BJ (cell line): ENCODE measurements around the gene ATXN3L. TPM values are rescaled to one million over a fixed set of nuclear protein-coding genes. Genes with fewer than 3 reads are reported as not detected.

ENCODE experiments used
- CTCF ChIA-PET: fragments of 350-600 bp; formaldehyde crosslinking; extraction: SDS; loops from one replicate; lab custom pipeline; 2021; ENCODE audit warnings: antibody characterized with exemption, inconsistent platforms; lab: Yijun Ruan, JAX
- POLR2A ChIA-PET: fragments of 300-600 bp; sonication (Branson Sonifier 250); formaldehyde crosslinking; extraction: SDS; loops from one replicate; lab custom pipeline; 2021; ENCODE audit warnings: antibody characterized with exemption; lab: Charles Lee
- DNase-seq: peaks from one replicate; pipeline ENCODE4 v3.0.0-alpha.2; 2011; ENCODE audit warnings: low read depth
- H3K27me3 ChIP-seq: 2 replicates; pipeline ENCODE4 v1.6.0; 2011; ENCODE audit warnings: low read length; ENCODE audit not compliant: control insufficient read depth, insufficient read depth
- H3K36me3 ChIP-seq: 2 replicates; pipeline ENCODE4 v1.5.1; 2011; ENCODE audit warnings: low read length; ENCODE audit not compliant: control insufficient read depth, insufficient read depth
- H3K4me3 ChIP-seq: 2 replicates; pipeline ENCODE4 v1.5.1; 2011; ENCODE audit warnings: low read depth, mild to moderate bottlenecking, control low read depth, low read length
- polyA plus RNA-seq: library from polyadenylated mRNA; depleted of rRNA; stranded (reverse); fragments of >200 nt; gene quantifications from 2 replicates; pipeline ENCODE4 v1.2.3, GENCODE V29; 2011
- TF ChIP-seq, protein P1 (sequence below): IDR thresholded peaks from 2 replicates; pipeline ENCODE4 v1.5.1; 2011; ENCODE audit warnings: low read depth, mild to moderate bottlenecking, control low read depth, inconsistent platforms, low read length, moderate library complexity; ENCODE audit not compliant: insufficient read depth

The ATXN3L gene
- polyA plus RNA-seq, 1 experiment: not detected

DNA sequence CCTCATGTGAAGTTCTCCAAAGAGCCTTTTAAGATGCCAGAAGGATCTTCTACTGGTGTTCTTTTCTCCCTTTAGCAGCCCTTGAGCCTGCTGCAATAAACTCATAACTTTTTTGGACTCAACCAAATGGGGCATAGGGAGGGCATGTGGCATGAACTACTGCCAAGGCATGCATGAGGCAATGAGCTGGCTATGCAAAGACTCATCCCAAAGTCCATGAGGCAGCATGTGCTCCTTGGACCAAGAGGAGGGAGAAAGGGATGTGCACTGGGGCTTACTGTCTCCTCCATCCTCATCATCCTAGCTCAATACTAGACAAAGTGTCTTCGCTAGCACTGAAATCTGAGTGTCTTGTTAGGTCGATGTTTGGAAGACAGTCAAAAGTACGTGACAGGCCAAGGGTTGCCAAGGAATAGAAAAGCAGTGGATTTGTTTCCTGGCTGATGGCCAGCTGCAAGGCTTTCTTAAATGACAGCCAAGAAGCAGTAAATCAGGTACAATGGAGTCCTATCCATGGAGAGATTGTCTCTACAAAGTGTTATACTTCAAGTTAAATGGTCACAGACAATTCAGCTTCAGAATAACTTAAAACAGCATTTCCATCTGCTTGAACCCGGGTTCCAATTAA lies 44.5 kb upstream of the ATXN3L start:
- TF ChIP-seq, protein P1, sequence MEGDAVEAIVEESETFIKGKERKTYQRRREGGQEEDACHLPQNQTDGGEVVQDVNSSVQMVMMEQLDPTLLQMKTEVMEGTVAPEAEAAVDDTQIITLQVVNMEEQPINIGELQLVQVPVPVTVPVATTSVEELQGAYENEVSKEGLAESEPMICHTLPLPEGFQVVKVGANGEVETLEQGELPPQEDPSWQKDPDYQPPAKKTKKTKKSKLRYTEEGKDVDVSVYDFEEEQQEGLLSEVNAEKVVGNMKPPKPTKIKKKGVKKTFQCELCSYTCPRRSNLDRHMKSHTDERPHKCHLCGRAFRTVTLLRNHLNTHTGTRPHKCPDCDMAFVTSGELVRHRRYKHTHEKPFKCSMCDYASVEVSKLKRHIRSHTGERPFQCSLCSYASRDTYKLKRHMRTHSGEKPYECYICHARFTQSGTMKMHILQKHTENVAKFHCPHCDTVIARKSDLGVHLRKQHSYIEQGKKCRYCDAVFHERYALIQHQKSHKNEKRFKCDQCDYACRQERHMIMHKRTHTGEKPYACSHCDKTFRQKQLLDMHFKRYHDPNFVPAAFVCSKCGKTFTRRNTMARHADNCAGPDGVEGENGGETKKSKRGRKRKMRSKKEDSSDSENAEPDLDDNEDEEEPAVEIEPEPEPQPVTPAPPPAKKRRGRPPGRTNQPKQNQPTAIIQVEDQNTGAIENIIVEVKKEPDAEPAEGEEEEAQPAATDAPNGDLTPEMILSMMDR: no peak
- no peak for DNase-seq
- POLR2A ChIA-PET: interaction anchor here (0.6 kb wide), 1 partner anchor 386 kb away, joined by 8 read pairs; no protein-coding TSS in a partner anchor
- CTCF ChIA-PET: no interaction called here
- H3K4me3 ChIP-seq: no peak overlapping the region
- H3K36me3 ChIP-seq: no peaks in the 10 kb centered on the region
- no peaks in the 10 kb centered on the region for H3K27me3 ChIP-seq

DNA sequence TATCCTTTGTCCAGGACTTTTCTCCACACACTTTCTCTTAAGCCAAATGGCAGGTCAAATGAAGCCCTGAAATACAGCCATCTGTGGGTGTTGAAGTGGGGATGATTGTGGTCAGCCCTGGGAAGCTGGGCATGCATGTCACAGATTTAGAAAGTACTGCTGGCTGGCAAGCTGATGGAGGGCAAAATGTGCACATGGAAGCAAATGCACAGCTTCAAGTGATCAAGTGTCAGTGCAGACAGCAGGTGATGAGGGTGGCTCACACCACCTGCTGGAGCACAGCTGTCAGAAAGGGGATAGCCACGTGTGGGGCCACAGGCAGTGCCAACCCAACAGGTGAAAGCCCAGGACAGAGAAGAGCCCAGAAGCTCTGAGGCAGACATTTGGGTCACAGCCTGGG lies 40.3 kb upstream of the ATXN3L start:
- POLR2A ChIA-PET: no interaction called here
- Histone ChIP-seq H3K27me3 (no peaks in the 10 kb centered on the region), H3K4me3 (no peak overlapping the region), H3K36me3 (no peaks in the 10 kb centered on the region)
- CTCF ChIA-PET: interaction anchor here (0.6 kb wide), 1 partner anchor 556 kb away, joined by 4 read pairs; no protein-coding TSS in a partner anchor
- TF ChIP-seq, protein P1: no peak
- no peak for DNase-seq

DNA sequence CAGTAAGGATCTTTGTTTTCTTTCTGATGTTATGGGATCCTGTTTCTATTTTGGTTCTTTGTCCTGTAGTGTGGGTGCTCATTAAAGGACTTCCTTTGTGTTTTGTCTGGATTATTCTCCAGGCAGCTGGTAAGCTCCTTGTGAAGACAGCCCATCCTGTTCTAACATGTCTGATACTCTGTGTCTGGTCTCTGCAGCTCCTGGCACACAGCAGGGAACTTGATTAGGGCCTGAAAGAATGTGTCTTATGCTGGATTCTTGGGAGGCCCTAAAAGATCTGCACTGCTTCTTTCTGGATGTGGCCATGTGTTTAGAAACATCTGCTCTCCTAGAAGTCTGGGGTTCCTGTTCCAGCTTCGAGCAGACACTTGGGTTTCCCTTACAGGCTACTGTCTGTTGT lies 38.1 kb upstream of the ATXN3L start:
- no peaks in the 10 kb centered on the region for H3K27me3 ChIP-seq
- no peak for DNase-seq
- H3K36me3 ChIP-seq: no peaks in the 10 kb centered on the region
- TF ChIP-seq, protein P1: no peak
- no peak overlapping the region for H3K4me3 ChIP-seq
- CTCF ChIA-PET: interaction anchor here (1.2 kb wide), 1 partner anchor 13 kb away, joined by 3 read pairs; no protein-coding TSS in a partner anchor
- POLR2A ChIA-PET: no interaction called here

GRCh38 chrX:13346646-13347045 lies 26.8 kb upstream of the ATXN3L start:
- TF ChIP-seq, protein P1: no peak
- Histone ChIP-seq H3K36me3 (no peaks in the 10 kb centered on the region), H3K27me3 (no peaks in the 10 kb centered on the region), H3K4me3 (no peak overlapping the region)
- no peak for DNase-seq
- CTCF ChIA-PET: no interaction called here
- POLR2A ChIA-PET: no interaction called here

DNA sequence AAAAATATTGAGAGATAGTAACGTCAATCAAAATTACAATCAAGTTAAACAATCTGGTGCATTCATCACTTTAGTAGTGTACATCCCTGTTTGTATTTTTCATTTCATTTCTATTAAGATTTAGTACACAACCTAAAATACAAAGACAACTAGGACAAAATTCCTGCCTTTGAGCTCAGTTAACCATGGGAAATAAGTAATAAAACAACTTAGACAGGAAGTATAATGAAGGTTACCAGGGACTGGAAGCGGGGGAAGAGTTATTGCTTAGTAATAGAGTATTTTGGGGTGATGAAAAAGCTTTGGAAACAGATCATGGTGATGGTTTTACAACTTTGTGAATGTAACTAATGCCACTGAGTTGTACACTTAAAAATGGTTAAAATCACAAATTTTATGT lies 25.6 kb upstream of the ATXN3L start:
- no peaks in the 10 kb centered on the region for H3K27me3 ChIP-seq
- ChIA-PET CTCF (no interaction called here), POLR2A (no interaction called here)
- no peak for DNase-seq
- H3K36me3 ChIP-seq: no peaks in the 10 kb centered on the region
- TF ChIP-seq, protein P1: no peak
- H3K4me3 ChIP-seq: no peak overlapping the region
